SK-N-SH treated with all-trans-retinoic acid at 6 μM for 48 hours (cell line): ENCODE measurements around the gene FAM180A.

Experiments
- ATAC-seq: fragments of 200-7000 bp; cut with Tn5 transposase; 3 replicates; pipeline ENCODE4 v1.9.1; 2020; ENCODE audit warnings: mild to moderate bottlenecking, moderate library complexity
- ARNTL ChIP-seq: fragments of 450-650 bp; formaldehyde crosslinking; IDR thresholded peaks from 2 replicates; pipeline ENCODE4 v1.5.0; 2020; ENCODE audit warnings: low read depth, mild to moderate bottlenecking, moderate library complexity, borderline replicate concordance
- BACH2 ChIP-seq: fragments of 250-450 bp; sonication (Bioruptor Pico); IDR thresholded peaks from 2 replicates; pipeline ENCODE4 v1.9.0; 2021; ENCODE audit warnings: mild to moderate bottlenecking, borderline replicate concordance
- CSDC2 ChIP-seq: fragments of 250-450 bp; sonication (Bioruptor Pico); IDR thresholded peaks from 2 replicates; pipeline ENCODE4 v1.5.0; 2020; ENCODE audit warnings: mild to moderate bottlenecking, moderate library complexity
- ESRRG ChIP-seq: fragments of 250-450 bp; sonication (Bioruptor Pico); IDR thresholded peaks from 2 replicates; pipeline ENCODE4 v1.6.1; 2021; ENCODE audit warnings: mild to moderate bottlenecking
- GLIS3 ChIP-seq: fragments of 250-450 bp; sonication (Bioruptor Pico); IDR thresholded peaks from 2 replicates; pipeline ENCODE4 v1.5.0; 2020; ENCODE audit warnings: mild to moderate bottlenecking, moderate library complexity
- ISL1 ChIP-seq: fragments of 250-450 bp; sonication (Bioruptor Pico); IDR thresholded peaks from 2 replicates; pipeline ENCODE4 v2.1.2; 2022; ENCODE audit warnings: mild to moderate bottlenecking, moderate library complexity
- OSR1 ChIP-seq: fragments of 250-450 bp; sonication (Bioruptor Pico); IDR thresholded peaks from 2 replicates; pipeline ENCODE4 v1.8.0; 2022; ENCODE audit warnings: moderate library complexity, mild to moderate bottlenecking, inconsistent platforms
- PPARA ChIP-seq: fragments of 250-450 bp; sonication (Bioruptor Pico); IDR thresholded peaks from 2 replicates; pipeline ENCODE4 v1.5.0; 2020; ENCODE audit warnings: mild to moderate bottlenecking, borderline replicate concordance
- RARB ChIP-seq: fragments of 250-450 bp; sonication (Bioruptor Pico); IDR thresholded peaks from 2 replicates; pipeline ENCODE4 v1.8.0; 2021; ENCODE audit warnings: mild to moderate bottlenecking, moderate library complexity
- SNAI2 ChIP-seq: fragments of 250-450 bp; sonication (Bioruptor Pico); IDR thresholded peaks from 2 replicates; pipeline ENCODE4 v1.5.0; 2020; ENCODE audit warnings: mild to moderate bottlenecking, moderate library complexity
- TOX ChIP-seq: fragments of 250-450 bp; sonication (Bioruptor Pico); IDR thresholded peaks from 2 replicates; pipeline ENCODE4 v1.8.0; 2021; ENCODE audit warnings: mild to moderate bottlenecking, moderate library complexity, borderline replicate concordance
- ZC3H10 ChIP-seq: fragments of 250-450 bp; sonication (Bioruptor Pico); IDR thresholded peaks from 2 replicates; pipeline ENCODE4 v1.5.1; 2021; ENCODE audit warnings: mild to moderate bottlenecking, moderate library complexity
- ZFP3 ChIP-seq: fragments of 250-450 bp; sonication (Bioruptor Pico); IDR thresholded peaks from 2 replicates; pipeline ENCODE4 v1.5.0; 2020; ENCODE audit warnings: mild to moderate bottlenecking, moderate library complexity
- ZFP30 ChIP-seq: fragments of 450-650 bp; formaldehyde crosslinking; IDR thresholded peaks from 2 replicates; pipeline ENCODE4 v1.5.0; 2022; ENCODE audit warnings: mild to moderate bottlenecking, moderate library complexity
- ZNF70 ChIP-seq: fragments of 450-650 bp; formaldehyde crosslinking; IDR thresholded peaks from 2 replicates; pipeline ENCODE4 v1.5.0; 2020; ENCODE audit warnings: mild to moderate bottlenecking, moderate library complexity
- ZNF8 ChIP-seq: fragments of 450-650 bp; formaldehyde crosslinking; IDR thresholded peaks from 2 replicates; pipeline ENCODE4 v1.5.0; 2020; ENCODE audit warnings: mild to moderate bottlenecking, moderate library complexity
- TF ChIP-seq, protein P1 (sequence below): fragments of 250-450 bp; sonication (Bioruptor Pico); IDR thresholded peaks from 2 replicates; pipeline ENCODE4 v1.5.1; 2020; ENCODE audit warnings: low read depth, mild to moderate bottlenecking, moderate library complexity
- TF ChIP-seq, protein P2 (sequence below): fragments of 250-450 bp; sonication (Bioruptor Pico); IDR thresholded peaks from 2 replicates; pipeline ENCODE4 v1.8.0; 2021; ENCODE audit warnings: low read depth, mild to moderate bottlenecking, moderate library complexity, borderline replicate concordance
- TF ChIP-seq, protein P3 (sequence below): fragments of 250-450 bp; sonication (Bioruptor Pico); IDR thresholded peaks from 2 replicates; pipeline ENCODE4 v1.5.0; 2020; ENCODE audit warnings: mild to moderate bottlenecking, moderate library complexity
- TF ChIP-seq, protein P4 (sequence below): fragments of 250-450 bp; sonication (Bioruptor Pico); IDR thresholded peaks from 2 replicates; pipeline ENCODE4 v1.8.0; 2020; ENCODE audit warnings: mild to moderate bottlenecking, moderate library complexity, borderline replicate concordance

FAM180A gene

DNA sequence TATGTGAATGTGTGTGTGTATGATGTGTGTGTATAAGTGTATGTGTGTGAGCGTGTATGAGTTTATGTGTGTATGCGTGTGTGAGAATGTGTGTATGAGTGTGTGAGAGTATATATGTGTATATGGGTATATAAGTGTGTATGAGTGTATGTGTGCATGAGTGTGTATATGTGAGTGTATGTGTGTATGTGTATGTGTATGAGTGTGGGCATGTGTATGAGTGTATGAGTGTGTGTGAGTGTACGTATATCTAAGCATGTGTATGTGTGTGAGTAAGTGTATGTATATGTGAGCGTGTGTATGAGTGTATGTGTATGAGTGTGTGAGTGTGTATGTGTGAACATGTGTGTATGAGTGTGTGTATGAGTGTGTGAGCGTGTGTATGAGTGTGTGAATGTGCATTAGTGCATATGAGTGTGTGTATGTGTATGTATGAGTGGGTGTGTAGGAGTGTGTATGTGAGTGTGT lies 33.5 kb downstream of the FAM180A start:
- no peak for ATAC-seq
- no peak for TF ChIP-seq ARNTL (CRISPR knock-in tag)
- TF ChIP-seq GLIS3 (CRISPR knock-in tag), result no peak
- no peak for TF ChIP-seq CSDC2
- TF ChIP-seq TOX (CRISPR knock-in tag), result no peak
- TF ChIP-seq BACH2, result no peak
- no peak for TF ChIP-seq ZNF70 (CRISPR knock-in tag)
- no peak for TF ChIP-seq RARB (CRISPR knock-in tag)
- TF ChIP-seq SNAI2, result no peak

DNA sequence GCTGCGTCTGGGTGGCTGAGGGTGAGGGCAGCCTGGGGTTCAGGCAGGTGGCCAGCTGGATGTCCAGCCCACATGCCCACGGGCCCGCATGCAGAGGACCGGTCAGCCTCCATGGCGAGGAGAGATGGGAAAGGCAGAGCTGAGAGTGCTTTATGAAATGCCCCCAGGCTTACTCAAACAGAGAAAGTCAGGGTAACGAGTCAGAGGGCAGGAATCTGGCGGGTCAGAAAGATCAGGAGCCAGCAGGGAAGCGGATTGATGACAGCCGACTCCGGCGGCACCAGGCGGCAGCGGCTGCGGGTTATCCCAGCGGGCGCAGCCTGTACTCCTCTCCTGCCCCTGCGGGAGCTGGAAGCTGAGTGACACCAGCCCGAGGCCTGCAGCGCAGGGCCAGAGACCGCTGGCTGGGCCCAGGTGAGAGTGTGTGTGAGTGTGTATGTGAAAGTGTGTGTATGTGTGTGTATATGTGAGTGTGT lies 34.0 kb downstream of the FAM180A start:
- peak; percentile 73 for ATAC-seq

DNA sequence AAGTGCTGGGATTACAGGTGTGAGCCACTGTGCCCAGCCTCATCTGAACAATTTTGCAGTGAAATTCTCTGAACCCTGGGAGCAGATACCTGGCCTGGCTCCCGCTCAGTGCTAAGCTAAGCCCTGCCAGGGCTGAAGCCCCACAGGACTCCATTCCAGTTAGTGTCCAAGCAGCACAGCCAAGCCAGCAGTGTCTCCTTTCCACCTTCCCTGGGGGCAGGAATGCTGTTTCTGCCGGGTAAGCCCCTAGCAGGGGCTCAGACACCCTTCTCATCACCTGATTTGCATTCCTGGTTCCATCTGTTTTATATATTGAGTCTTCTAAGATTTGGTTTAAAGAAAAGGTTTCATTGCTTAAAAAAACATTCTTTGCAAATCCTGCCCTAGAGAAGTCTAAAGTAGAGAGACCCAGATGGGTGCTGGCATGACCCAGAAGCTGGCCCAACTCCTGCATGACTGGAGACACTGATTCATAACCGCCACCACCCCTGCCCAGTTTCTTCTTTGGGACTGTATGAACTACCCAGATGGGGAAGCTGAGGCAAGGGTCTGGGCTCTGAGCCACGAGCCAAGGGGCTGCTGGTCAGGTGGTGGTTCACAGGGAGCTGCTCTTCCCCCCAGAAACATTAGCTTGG lies 34.7 kb downstream of the FAM180A start:
- peak; percentile 9 for ATAC-seq
- TF ChIP-seq, protein P1, sequence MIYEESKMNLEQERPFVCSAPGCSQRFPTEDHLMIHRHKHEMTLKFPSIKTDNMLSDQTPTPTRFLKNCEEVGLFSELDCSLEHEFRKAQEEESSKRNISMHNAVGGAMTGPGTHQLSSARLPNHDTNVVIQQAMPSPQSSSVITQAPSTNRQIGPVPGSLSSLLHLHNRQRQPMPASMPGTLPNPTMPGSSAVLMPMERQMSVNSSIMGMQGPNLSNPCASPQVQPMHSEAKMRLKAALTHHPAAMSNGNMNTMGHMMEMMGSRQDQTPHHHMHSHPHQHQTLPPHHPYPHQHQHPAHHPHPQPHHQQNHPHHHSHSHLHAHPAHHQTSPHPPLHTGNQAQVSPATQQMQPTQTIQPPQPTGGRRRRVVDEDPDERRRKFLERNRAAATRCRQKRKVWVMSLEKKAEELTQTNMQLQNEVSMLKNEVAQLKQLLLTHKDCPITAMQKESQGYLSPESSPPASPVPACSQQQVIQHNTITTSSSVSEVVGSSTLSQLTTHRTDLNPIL, result no peak
- TF ChIP-seq GLIS3 (CRISPR knock-in tag), result no peak

More for the DNA sequence above, 34.0 kb downstream of the FAM180A start:
- TF ChIP-seq, protein P1, result peak; percentile 47; the same call in 1 of the 2 replicates
- TF ChIP-seq, protein P2, sequence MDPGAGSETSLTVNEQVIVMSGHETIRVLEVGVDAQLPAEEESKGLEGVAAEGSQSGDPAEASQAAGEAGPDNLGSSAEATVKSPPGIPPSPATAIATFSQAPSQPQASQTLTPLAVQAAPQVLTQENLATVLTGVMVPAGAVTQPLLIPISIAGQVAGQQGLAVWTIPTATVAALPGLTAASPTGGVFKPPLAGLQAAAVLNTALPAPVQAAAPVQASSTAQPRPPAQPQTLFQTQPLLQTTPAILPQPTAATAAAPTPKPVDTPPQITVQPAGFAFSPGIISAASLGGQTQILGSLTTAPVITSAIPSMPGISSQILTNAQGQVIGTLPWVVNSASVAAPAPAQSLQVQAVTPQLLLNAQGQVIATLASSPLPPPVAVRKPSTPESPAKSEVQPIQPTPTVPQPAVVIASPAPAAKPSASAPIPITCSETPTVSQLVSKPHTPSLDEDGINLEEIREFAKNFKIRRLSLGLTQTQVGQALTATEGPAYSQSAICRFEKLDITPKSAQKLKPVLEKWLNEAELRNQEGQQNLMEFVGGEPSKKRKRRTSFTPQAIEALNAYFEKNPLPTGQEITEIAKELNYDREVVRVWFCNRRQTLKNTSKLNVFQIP (CRISPR knock-in tag), result no peak
- TF ChIP-seq, protein P3, sequence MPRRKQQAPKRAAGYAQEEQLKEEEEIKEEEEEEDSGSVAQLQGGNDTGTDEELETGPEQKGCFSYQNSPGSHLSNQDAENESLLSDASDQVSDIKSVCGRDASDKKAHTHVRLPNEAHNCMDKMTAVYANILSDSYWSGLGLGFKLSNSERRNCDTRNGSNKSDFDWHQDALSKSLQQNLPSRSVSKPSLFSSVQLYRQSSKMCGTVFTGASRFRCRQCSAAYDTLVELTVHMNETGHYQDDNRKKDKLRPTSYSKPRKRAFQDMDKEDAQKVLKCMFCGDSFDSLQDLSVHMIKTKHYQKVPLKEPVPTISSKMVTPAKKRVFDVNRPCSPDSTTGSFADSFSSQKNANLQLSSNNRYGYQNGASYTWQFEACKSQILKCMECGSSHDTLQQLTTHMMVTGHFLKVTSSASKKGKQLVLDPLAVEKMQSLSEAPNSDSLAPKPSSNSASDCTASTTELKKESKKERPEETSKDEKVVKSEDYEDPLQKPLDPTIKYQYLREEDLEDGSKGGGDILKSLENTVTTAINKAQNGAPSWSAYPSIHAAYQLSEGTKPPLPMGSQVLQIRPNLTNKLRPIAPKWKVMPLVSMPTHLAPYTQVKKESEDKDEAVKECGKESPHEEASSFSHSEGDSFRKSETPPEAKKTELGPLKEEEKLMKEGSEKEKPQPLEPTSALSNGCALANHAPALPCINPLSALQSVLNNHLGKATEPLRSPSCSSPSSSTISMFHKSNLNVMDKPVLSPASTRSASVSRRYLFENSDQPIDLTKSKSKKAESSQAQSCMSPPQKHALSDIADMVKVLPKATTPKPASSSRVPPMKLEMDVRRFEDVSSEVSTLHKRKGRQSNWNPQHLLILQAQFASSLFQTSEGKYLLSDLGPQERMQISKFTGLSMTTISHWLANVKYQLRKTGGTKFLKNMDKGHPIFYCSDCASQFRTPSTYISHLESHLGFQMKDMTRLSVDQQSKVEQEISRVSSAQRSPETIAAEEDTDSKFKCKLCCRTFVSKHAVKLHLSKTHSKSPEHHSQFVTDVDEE (CRISPR knock-in tag), result 0 out of 2 replicates have a peak, but pooled peaks have one; percentile 7
- no peak for TF ChIP-seq ZC3H10 (CRISPR knock-in tag)

DNA sequence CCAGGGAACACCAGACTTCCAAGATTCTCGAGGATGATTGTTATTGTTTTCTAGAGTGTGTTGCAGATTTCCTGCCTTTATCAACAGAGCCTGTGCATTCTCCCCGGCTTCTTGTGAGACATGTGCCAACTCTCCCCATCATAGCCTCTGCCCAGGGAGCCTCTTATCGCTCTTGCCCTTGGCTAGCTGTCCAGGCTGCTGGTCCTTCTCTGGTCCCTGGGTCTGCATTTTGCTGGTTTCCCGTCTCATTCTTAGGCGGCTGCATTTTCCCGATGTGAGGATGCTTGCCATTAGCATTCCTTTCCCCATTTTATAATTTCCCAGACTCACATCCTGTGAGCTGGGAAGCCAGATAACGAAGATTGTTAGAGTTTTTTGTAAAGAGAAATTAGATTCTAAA lies 35.8 kb downstream of the FAM180A start:
- peak; percentile 1; the same call in 1 of the 3 replicates for ATAC-seq
- no peak for TF ChIP-seq SNAI2
- TF ChIP-seq ZFP30 (CRISPR knock-in tag), result no peak
- TF ChIP-seq ZC3H10 (CRISPR knock-in tag), result no peak
- no peak for TF ChIP-seq GLIS3 (CRISPR knock-in tag)
- 0 out of 2 replicates have a peak, but pooled peaks have one; percentile 44 for TF ChIP-seq CSDC2
- 0 out of 2 replicates have a peak, but pooled peaks have one; percentile 35 for TF ChIP-seq ESRRG (CRISPR knock-in tag)
- TF ChIP-seq, protein P3 (CRISPR knock-in tag), result peak; percentile 70
- TF ChIP-seq ZNF70 (CRISPR knock-in tag), result no peak
- TF ChIP-seq ZNF8 (CRISPR knock-in tag), result peak; percentile 51; the same call in 1 of the 2 replicates
- TF ChIP-seq ZFP3 (CRISPR knock-in tag), result peak; percentile 63; the same call in 1 of the 2 replicates
- no peak for TF ChIP-seq RARB (CRISPR knock-in tag)
- TF ChIP-seq, protein P4, sequence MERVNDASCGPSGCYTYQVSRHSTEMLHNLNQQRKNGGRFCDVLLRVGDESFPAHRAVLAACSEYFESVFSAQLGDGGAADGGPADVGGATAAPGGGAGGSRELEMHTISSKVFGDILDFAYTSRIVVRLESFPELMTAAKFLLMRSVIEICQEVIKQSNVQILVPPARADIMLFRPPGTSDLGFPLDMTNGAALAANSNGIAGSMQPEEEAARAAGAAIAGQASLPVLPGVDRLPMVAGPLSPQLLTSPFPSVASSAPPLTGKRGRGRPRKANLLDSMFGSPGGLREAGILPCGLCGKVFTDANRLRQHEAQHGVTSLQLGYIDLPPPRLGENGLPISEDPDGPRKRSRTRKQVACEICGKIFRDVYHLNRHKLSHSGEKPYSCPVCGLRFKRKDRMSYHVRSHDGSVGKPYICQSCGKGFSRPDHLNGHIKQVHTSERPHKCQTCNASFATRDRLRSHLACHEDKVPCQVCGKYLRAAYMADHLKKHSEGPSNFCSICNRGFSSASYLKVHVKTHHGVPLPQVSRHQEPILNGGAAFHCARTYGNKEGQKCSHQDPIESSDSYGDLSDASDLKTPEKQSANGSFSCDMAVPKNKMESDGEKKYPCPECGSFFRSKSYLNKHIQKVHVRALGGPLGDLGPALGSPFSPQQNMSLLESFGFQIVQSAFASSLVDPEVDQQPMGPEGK, result no peak
- peak; percentile 42; the same call in 1 of the 2 replicates for TF ChIP-seq ISL1
- TF ChIP-seq OSR1, result no peak
- TF ChIP-seq BACH2, result no peak
- TF ChIP-seq PPARA (CRISPR knock-in tag), result no peak
